GM23248 (cell line): ENCODE measurements around the gene GOSR1. TPM values are rescaled to one million over a fixed set of nuclear protein-coding genes. Genes with fewer than 3 reads are reported as not detected.
"Not testable (repeated sequence)": the region's sequence is repeated elsewhere in the genome, so short reads cannot be mapped to it uniquely, and the experiment has no call there.

Source experiments
- DNase-seq: peaks from one replicate; pipeline ENCODE4 v3.0.0-alpha.2; 2015
- H2AFZ ChIP-seq: fragments of 200-600 bp; sonication (generic); 2 replicates; pipeline ENCODE4 v1.6.1; 2016; ENCODE audit warnings: antibody characterized with exemption
- H3F3A ChIP-seq: fragments of 200-600 bp; sonication (generic); 2 replicates; pipeline ENCODE4 v1.6.1; 2016; ENCODE audit warnings: mild to moderate bottlenecking, antibody characterized with exemption, mixed run types; ENCODE audit not compliant: insufficient read depth
- H3K27ac ChIP-seq: fragments of 200-600 bp; sonication (generic); 2 replicates; pipeline ENCODE4 v1.5.1; 2016; ENCODE audit warnings: mild to moderate bottlenecking
- H3K27me3 ChIP-seq: fragments of 200-600 bp; sonication (generic); replicated peaks from 2 replicates; pipeline ENCODE4 v1.6.1; 2016; ENCODE audit warnings: mild to moderate bottlenecking; ENCODE audit not compliant: insufficient read depth
- H3K36me3 ChIP-seq: fragments of 200-600 bp; sonication (generic); 2 replicates; pipeline ENCODE4 v1.6.1; 2016; ENCODE audit warnings: low read depth, mild to moderate bottlenecking
- H3K4me1 ChIP-seq: fragments of 200-600 bp; sonication (generic); 2 replicates; pipeline ENCODE4 v1.6.1; 2016; ENCODE audit warnings: mild to moderate bottlenecking; ENCODE audit not compliant: insufficient read depth
- H3K4me2 ChIP-seq: fragments of 200-600 bp; sonication (generic); one replicate; pipeline ENCODE4 v1.6.1; 2016; ENCODE audit warnings: mild to moderate bottlenecking; ENCODE audit not compliant: unreplicated experiment
- H3K4me3 ChIP-seq: fragments of 200-600 bp; sonication (generic); 2 replicates; pipeline ENCODE4 v1.5.1; 2016; ENCODE audit warnings: mild to moderate bottlenecking
- H3K79me2 ChIP-seq: fragments of 200-600 bp; sonication (generic); 2 replicates; pipeline ENCODE4 v1.6.1; 2016; ENCODE audit warnings: mild to moderate bottlenecking; ENCODE audit not compliant: insufficient read depth
- H3K9ac ChIP-seq: fragments of 200-600 bp; sonication (generic); 2 replicates; pipeline ENCODE4 v1.6.1; 2016; ENCODE audit warnings: mild to moderate bottlenecking
- H3K9me2 ChIP-seq: fragments of 200-600 bp; sonication (generic); 2 replicates; pipeline ENCODE4 v1.6.1; 2016; ENCODE audit warnings: mixed run types, mild to moderate bottlenecking, moderate library complexity; ENCODE audit not compliant: insufficient read depth
- H3K9me3 ChIP-seq: fragments of 200-600 bp; sonication (generic); one replicate; pipeline ENCODE4 v1.6.1; 2017; ENCODE audit warnings: low read depth
- H4K20me1 ChIP-seq: fragments of 200-600 bp; sonication (generic); 2 replicates; pipeline ENCODE4 v1.6.0; 2016; ENCODE audit not compliant: insufficient read depth
- EZH2 ChIP-seq: fragments of 200-600 bp; sonication (generic); IDR thresholded peaks from 2 replicates; pipeline ENCODE4 v1.6.1; 2018; ENCODE audit warnings: antibody characterized with exemption, mild to moderate bottlenecking; ENCODE audit not compliant: insufficient read depth, poor library complexity, severe bottlenecking
- EZH2phosphoT487 ChIP-seq: fragments of 200-600 bp; sonication (generic); IDR thresholded peaks from 2 replicates; pipeline ENCODE4 v1.6.1; 2018; ENCODE audit warnings: antibody characterized with exemption, moderate library complexity, mild to moderate bottlenecking, low read depth; ENCODE audit not compliant: insufficient read depth
- WGBS, 2 experiments: methylation state at CpG; one replicate each; pipeline ENCODE4 v1.1.6; 2015 to 2017; ENCODE audit warnings: low lambda C conversion rate in 2 of 2, low coverage in 1 of 2; ENCODE audit errors: missing lambda C conversion rate in 2 of 2; 5-methylcytosine and 5-hydroxymethylcytosine counted together
- in situ Hi-C: fragments of 300-500 bp; cut with MboI; formaldehyde crosslinking; loops from 2 replicates; pipeline ENCODE4 v1.15.0; 2020
- polyA plus RNA-seq: library from polyadenylated mRNA; unstranded; fragments of >200 nt; fragmentation: Nextera tagmentation; extraction: Ambion mirVana; gene quantifications from 2 replicates; pipeline ENCODE4 v1.2.1, GENCODE V29; 2016
- total RNA-seq: library from RNA; depleted of rRNA; stranded (reverse); fragments of >200 nt; shearing (Covaris generic); gene quantifications from 2 replicates; pipeline ENCODE4 v1.2.3, GENCODE V29; 2014

GOSR1 gene
- total and polyA plus RNA-seq, 2 experiments from 2014 or later, result 20.2 to 44.8 TPM

DNA sequence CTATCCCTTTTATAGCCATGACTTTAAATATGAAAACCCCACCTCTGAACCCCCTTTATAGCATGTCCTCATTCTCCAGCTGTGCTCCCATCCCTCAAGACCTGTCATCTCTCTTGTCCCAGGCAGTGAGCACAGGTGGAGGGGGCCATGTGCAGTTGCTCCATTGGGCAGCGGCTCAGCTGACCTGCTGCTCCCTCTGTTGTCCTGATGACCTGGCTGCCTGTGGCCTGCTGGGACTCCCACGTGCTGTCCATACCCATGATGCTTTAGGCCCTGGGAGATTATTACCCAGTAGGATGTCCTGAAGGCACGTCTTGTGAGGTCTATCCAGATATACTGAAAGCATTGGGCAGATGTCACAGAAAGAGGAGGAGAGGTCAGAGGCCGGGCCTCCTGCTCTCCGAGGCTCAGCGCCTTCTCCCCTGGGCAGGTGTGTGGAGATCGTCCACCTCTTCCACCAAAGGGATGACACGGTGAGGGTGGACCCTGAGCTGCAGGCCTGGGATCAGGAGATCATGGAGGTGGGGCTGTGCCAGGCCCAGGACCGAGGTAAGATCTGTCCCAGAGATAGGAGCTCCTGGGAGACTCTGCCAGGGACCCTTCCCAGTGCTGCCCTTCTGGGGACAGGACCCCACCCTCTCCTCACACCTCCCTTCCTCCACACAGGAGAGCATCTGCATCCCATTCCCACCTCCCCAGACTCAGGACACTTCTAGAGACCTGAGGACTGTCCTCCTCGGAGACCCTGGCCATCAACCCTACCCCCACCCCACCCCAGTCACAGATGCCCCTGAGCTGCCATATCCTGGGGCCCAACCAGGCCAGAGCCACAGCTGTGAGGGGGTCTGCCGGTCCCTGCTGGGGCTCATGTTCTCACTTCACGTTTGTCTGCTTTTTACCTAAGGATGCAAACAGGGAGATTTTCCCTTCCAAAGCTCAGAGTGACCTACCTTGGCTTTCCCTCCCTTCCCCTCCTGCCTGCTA lies 58.0 kb downstream of the GOSR1 start:
- H3K9me2 ChIP-seq, result no peaks in the 10 kb centered on the region
- no peak overlapping the region for H3K4me2 ChIP-seq
- no peaks in the 10 kb centered on the region for H4K20me1 ChIP-seq
- H3F3A ChIP-seq, result no peaks in the 10 kb centered on the region
- no peak overlapping the region for H3K9ac ChIP-seq
- peaks cover 10% of the 10 kb centered on the region for H3K4me1 ChIP-seq
- no peaks in the 10 kb centered on the region for H3K79me2 ChIP-seq
- no peak for TF ChIP-seq EZH2phosphoT487
- TF ChIP-seq EZH2, result no peak
- H3K27me3 ChIP-seq, result no peaks in the 10 kb centered on the region
- no peak overlapping the region for H2AFZ ChIP-seq
- in situ Hi-C loops, result loop anchor here (10.0 kb wide), 1 partner anchor 60 kb away; the partner anchor contains the start of gene GOSR1
- H3K36me3 ChIP-seq, result no peaks in the 10 kb centered on the region
- 68 to 71% methylated on average over 12 of the region's 12 CpGs for WGBS, 2 experiments
- DNase-seq, result no peak
- H3K4me3 ChIP-seq, result no peak overlapping the region
- H3K9me3 ChIP-seq, result no peaks in the 10 kb centered on the region
- no peak overlapping the region for H3K27ac ChIP-seq

DNA sequence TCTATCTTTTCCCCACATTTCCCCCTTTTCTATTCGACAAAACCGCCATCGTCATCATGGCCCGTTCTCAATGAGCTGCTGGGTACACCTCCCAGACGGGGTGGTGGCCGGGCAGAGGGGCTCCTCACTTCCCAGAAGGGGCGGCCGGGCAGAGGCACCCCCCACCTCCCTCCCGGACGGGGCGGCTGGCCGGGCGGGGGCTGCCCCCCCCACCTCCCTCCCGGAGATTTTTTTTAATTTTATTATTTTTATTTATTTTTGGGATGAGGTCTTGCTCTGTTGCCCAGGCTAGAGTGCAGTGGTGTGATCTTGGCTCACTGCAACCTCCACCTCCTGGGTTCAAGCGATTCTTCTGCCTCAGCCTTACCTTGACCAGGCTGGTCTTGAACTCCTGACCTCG lies 59.6 kb downstream of the GOSR1 start:
- not testable (repeated sequence) for H3K9ac ChIP-seq, H3K27ac ChIP-seq, H4K20me1 ChIP-seq, H3F3A ChIP-seq, H2AFZ ChIP-seq, H3K79me2 ChIP-seq, H3K9me2 ChIP-seq, H3K4me2 ChIP-seq, H3K36me3 ChIP-seq, H3K4me3 ChIP-seq, H3K27me3 ChIP-seq, DNase-seq, H3K9me3 ChIP-seq, H3K4me1 ChIP-seq
- WGBS, 2 experiments, result 72 to 88% methylated on average over 5 to 16 of the region's 16 CpGs
- in situ Hi-C loops, result loop anchor here (10.0 kb wide), 1 partner anchor 62 kb away; the partner anchor contains the start of gene GOSR1

DNA sequence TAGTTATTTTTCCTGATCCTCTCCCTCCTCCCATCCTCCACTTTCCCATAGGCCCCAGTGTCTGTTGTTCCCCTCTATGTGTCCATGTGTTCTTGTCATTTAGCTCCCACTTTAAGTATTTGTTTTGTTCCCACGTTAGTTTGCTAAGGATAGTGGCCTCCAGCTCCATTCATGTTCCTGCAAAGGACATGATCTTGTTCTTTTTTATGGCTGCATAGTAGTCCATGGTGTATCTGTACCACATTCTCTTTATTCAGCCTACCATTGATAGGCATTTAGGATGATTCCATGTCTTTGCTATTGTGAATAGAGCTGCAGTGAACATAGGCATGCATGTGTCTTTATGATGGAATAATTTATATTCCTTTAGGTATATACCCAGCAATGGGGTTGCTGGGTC lies 60.5 kb downstream of the GOSR1 start:
- H2AFZ ChIP-seq, H3K4me2 ChIP-seq, H3F3A ChIP-seq, H3K4me3 ChIP-seq, H3K27ac ChIP-seq, H4K20me1 ChIP-seq, DNase-seq, H3K4me1 ChIP-seq, H3K36me3 ChIP-seq, H3K27me3 ChIP-seq, H3K9me2 ChIP-seq, H3K9me3 ChIP-seq, H3K9ac ChIP-seq, H3K79me2 ChIP-seq: not testable (repeated sequence)
- in situ Hi-C loops, result loop anchor here (10.0 kb wide), 1 partner anchor 63 kb away; the partner anchor contains the start of gene GOSR1
- 11 to 18% methylated on average over 1 of the region's 1 CpG for WGBS, 2 experiments

DNA sequence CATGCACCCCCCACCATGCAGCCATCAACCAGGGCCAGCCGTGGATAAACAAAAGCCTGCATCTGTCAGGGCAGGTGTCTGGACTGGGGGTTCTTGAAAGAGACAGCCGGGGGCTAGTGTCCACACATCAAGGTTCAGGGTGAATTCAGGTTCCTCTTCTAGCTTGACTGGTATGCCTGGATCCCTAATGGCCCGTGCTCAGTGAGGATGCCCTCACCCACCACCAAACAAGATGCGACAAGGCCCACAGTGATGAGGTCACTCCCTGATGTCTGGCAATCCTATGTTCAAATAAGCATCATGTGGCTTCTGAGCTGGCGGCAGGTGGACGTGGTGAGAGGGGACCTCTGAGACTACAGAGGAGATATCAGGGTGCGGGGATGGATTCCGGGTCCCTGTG lies 64.6 kb downstream of the GOSR1 start:
- Histone ChIP-seq H3K4me3 (no peak overlapping the region), H3F3A (no peaks in the 10 kb centered on the region), H3K79me2 (no peaks in the 10 kb centered on the region), H3K27ac (no peak overlapping the region), H3K27me3 (no peaks in the 10 kb centered on the region), H3K36me3 (no peaks in the 10 kb centered on the region), H3K4me1 (no peaks in the 10 kb centered on the region), H2AFZ (no peak overlapping the region), H3K9me2 (no peaks in the 10 kb centered on the region), H3K9ac (no peak overlapping the region), H4K20me1 (no peaks in the 10 kb centered on the region), H3K4me2 (no peak overlapping the region), H3K9me3 (no peaks in the 10 kb centered on the region)
- DNase-seq, result no peak
- in situ Hi-C loops, result no loop called here
- no peak for TF ChIP-seq EZH2phosphoT487
- no peak for TF ChIP-seq EZH2
- WGBS, 2 experiments, result 85 to 87% methylated on average over 8 of the region's 8 CpGs
